GM23338 (cell line): ENCODE measurements around the gene RHOH. TPM values are rescaled to one million over a fixed set of nuclear protein-coding genes. Genes with fewer than 3 reads are reported as not detected.

Experiments used
- ATAC-seq: fragments of 200-7000 bp; cut with Tn5 transposase; 3 replicates; pipeline ENCODE4 v1.9.1; 2020
- DNase-seq: peaks from one replicate; pipeline ENCODE4 v3.0.0-alpha.2; 2015; ENCODE audit warnings: low spot score
- H2AFZ ChIP-seq: fragments of 200-600 bp; sonication (generic); 2 replicates; pipeline ENCODE4 v1.8.0; 2016; ENCODE audit warnings: antibody characterized with exemption, mild to moderate bottlenecking, moderate library complexity
- H3F3A ChIP-seq: fragments of 200-600 bp; sonication (generic); replicated peaks from 2 replicates; pipeline ENCODE4 v1.8.0; 2017; ENCODE audit warnings: antibody characterized with exemption, mixed run types, low read depth
- H3K27ac ChIP-seq: fragments of 200-600 bp; sonication (generic); 2 replicates; pipeline ENCODE4 v1.6.1; 2016; ENCODE audit warnings: low read depth
- H3K27me3 ChIP-seq: fragments of 200-600 bp; sonication (generic); 2 replicates; pipeline ENCODE4 v1.8.0; 2016; ENCODE audit warnings: mild to moderate bottlenecking, mixed run types, moderate library complexity; ENCODE audit not compliant: insufficient read depth
- H3K36me3 ChIP-seq: fragments of 200-600 bp; sonication (generic); 2 replicates; pipeline ENCODE4 v1.8.0; 2016; ENCODE audit warnings: mild to moderate bottlenecking; ENCODE audit not compliant: insufficient read depth
- H3K4me1 ChIP-seq: fragments of 200-600 bp; sonication (generic); 2 replicates; pipeline ENCODE4 v1.8.0; 2016; ENCODE audit warnings: mild to moderate bottlenecking, moderate library complexity; ENCODE audit not compliant: insufficient read depth
- H3K4me2 ChIP-seq: fragments of 200-600 bp; sonication (generic); 2 replicates; pipeline ENCODE4 v1.7.1; 2017; ENCODE audit warnings: mixed run types
- H3K4me3 ChIP-seq: fragments of 200-600 bp; sonication (generic); 2 replicates; pipeline ENCODE4 v1.6.1; 2016; ENCODE audit warnings: mixed run types
- H3K79me2 ChIP-seq: fragments of 200-600 bp; sonication (generic); replicated peaks from 2 replicates; pipeline ENCODE4 v1.8.0; 2017; ENCODE audit warnings: mild to moderate bottlenecking; ENCODE audit not compliant: insufficient read depth
- H3K9me2 ChIP-seq: fragments of 200-600 bp; sonication (generic); 2 replicates; pipeline ENCODE4 v1.8.0; 2017; ENCODE audit not compliant: insufficient read depth
- H4K20me1 ChIP-seq: fragments of 200-600 bp; sonication (generic); replicated peaks from 2 replicates; pipeline ENCODE4 v1.8.0; 2017; ENCODE audit warnings: mild to moderate bottlenecking; ENCODE audit not compliant: insufficient read depth
- H3K27ac Mint-ChIP-seq: 2 replicates; pipeline ENCODE4 v1.8.0; 2020; ENCODE audit warnings: inconsistent platforms, mild to moderate bottlenecking, moderate library complexity, mixed read lengths
- H3K27me3 Mint-ChIP-seq: 3 replicates; pipeline ENCODE4 v1.8.0; 2022; ENCODE audit warnings: low read depth, mild to moderate bottlenecking, moderate library complexity, mixed read lengths, inconsistent platforms; ENCODE audit not compliant: insufficient read depth, poor library complexity
- H3K36me3 Mint-ChIP-seq: 3 replicates; pipeline ENCODE4 v1.8.0; 2021; ENCODE audit warnings: low read depth, mild to moderate bottlenecking, inconsistent platforms, moderate library complexity, mixed read lengths
- H3K4me1 Mint-ChIP-seq: 3 replicates; pipeline ENCODE4 v1.8.0; 2020; ENCODE audit warnings: mild to moderate bottlenecking, inconsistent platforms, mixed read lengths
- H3K4me3 Mint-ChIP-seq: 3 replicates; pipeline ENCODE4 v1.8.0; 2021; ENCODE audit warnings: moderate library complexity, mild to moderate bottlenecking, inconsistent platforms, mixed read lengths
- H3K9me3 Mint-ChIP-seq: 3 replicates; pipeline ENCODE4 v1.8.0; 2020; ENCODE audit warnings: moderate library complexity, mild to moderate bottlenecking, inconsistent platforms, mixed read lengths
- CREB1 ChIP-seq: fragments of 250-450 bp; sonication (Bioruptor Pico); IDR thresholded peaks from 2 replicates; pipeline ENCODE4 v1.5.0; 2020; ENCODE audit warnings: low read depth, mild to moderate bottlenecking, moderate library complexity
- NANOG ChIP-seq: IDR thresholded peaks from 2 replicates; pipeline ENCODE4 v1.6.1; 2016; ENCODE audit warnings: antibody characterized with exemption, borderline replicate concordance
- STAT1 ChIP-seq: IDR thresholded peaks from one replicate; pipeline ENCODE4 v1.6.1; 2016; ENCODE audit warnings: antibody characterized with exemption; ENCODE audit not compliant: unreplicated experiment
- ZNF331 ChIP-seq: fragments of 250-450 bp; sonication (Bioruptor Pico); IDR thresholded peaks from 2 replicates; pipeline ENCODE4 v1.5.0; 2020; ENCODE audit warnings: low read depth, mild to moderate bottlenecking, moderate library complexity
- ZNF462 ChIP-seq: fragments of 250-450 bp; sonication (Bioruptor Pico); IDR thresholded peaks from 2 replicates; pipeline ENCODE4 v1.5.0; 2020; ENCODE audit warnings: mild to moderate bottlenecking, moderate library complexity
- polyA plus RNA-seq: library from polyadenylated mRNA; unstranded; fragments of >200 nt; fragmentation: Nextera tagmentation; extraction: Ambion mirVana; gene quantifications from 2 replicates; pipeline ENCODE4 v1.2.1, GENCODE V29; 2016
- total RNA-seq: library from RNA; depleted of rRNA; stranded (reverse); fragments of >200 nt; shearing (Covaris generic); gene quantifications from 2 replicates; pipeline ENCODE4 v1.2.3, GENCODE V29; 2014

RHOH gene
- total and polyA plus RNA-seq, 2 experiments from 2014 or later, result 2.2 to 3.7 TPM

- TF ChIP-seq ZNF462 (no peak), STAT1 (no peak)
Observed at GRCh38 chr4:40164459-40164858, 32.4 kb upstream of the RHOH start (continued).

- DNase-seq (no peak), ATAC-seq (no peak; the same call in 2 of the 3 replicates)
- no peak overlapping the region for H3K27ac Mint-ChIP-seq
- peaks cover 2% of the 10 kb centered on the region for H3K27me3 Mint-ChIP-seq
- H3K9me3 Mint-ChIP-seq, result peaks cover 7% of the 10 kb centered on the region; the same call in 2 of the 3 replicates
- Histone ChIP-seq H3K36me3 (no peaks in the 10 kb centered on the region), H3K27ac (no peak overlapping the region), H3K4me1 (peaks cover 7% of the 10 kb centered on the region; the same call in 1 of the 2 replicates), H3F3A (no peaks in the 10 kb centered on the region), H4K20me1 (no peaks in the 10 kb centered on the region), H3K4me2 (peak overlapping the region; percentile 47; the same call in 1 of the 2 replicates), H2AFZ (no peak overlapping the region), H3K9me2 (peaks cover 6% of the 10 kb centered on the region), H3K4me3 (no peak overlapping the region), H3K27me3 (no peaks in the 10 kb centered on the region), H3K79me2 (no peaks in the 10 kb centered on the region)
- TF ChIP-seq CREB1 (no peak), NANOG (no peak), STAT1 (no peak), ZNF331 (CRISPR knock-in tag) (no peak), ZNF462 (no peak)
- H3K36me3 Mint-ChIP-seq, result peaks cover 4% of the 10 kb centered on the region; the same call in 2 of the 3 replicates
- no peak overlapping the region for H3K4me3 Mint-ChIP-seq
- peaks cover 8% of the 10 kb centered on the region; the same call in 2 of the 3 replicates for H3K4me1 Mint-ChIP-seq
Observed at GRCh38 chr4:40165916-40166315, 30.9 kb upstream of the RHOH start.
